Lower leg skin (tissue), 3 donors: ENCODE results near the gene TOMM7.

Source experiments
- CTCF ChIP-seq, 3 donors: fragments of 450-650 bp; IDR thresholded peaks; one replicate each; pipeline ENCODE4 v1.5.1; 2016; ENCODE audit warnings: antibody characterized with exemption in 3 of 3, mild to moderate bottlenecking in 3 of 3, moderate library complexity in 2 of 3
- POLR2A ChIP-seq, 2 donors: fragments of 450-650 bp; IDR thresholded peaks; one replicate each; pipeline ENCODE4 v1.6.1; 2016 to 2017; ENCODE audit warnings: antibody characterized with exemption in 2 of 2, mild to moderate bottlenecking in 1 of 2, moderate library complexity in 1 of 2

- TF ChIP-seq POLR2A (IDR thresholded peaks at IDR 0.05) (no peak), CTCF (IDR thresholded peaks at IDR 0.05) (no peak)
Observed at GRCh38 chr7:22832401-22832800, 9.8 kb upstream of the TOMM7 start.
